Heart right ventricle (tissue), 16 donors: ENCODE measurements around the gene TASP1. TPM values are rescaled to one million over a fixed set of nuclear protein-coding genes. Genes with fewer than 3 reads are reported as not detected.

ENCODE experiments used
- ATAC-seq, 8 donors: fragments of 200-7000 bp; cut with Tn5 transposase; one replicate each; pipeline ENCODE4 v1.9.1; 2020; ENCODE audit warnings: mild to moderate bottlenecking in 8 of 8, moderate library complexity in 8 of 8, moderate number of reproducible peaks in 1 of 8
- DNase-seq, 2 donors: peaks; one replicate each; pipeline ENCODE4 v3.0.0-alpha.2; 2020
- H3K27ac ChIP-seq, 10 donors: fragments of 200-600 bp; sonication (generic) in 2 of 10; one replicate each; pipeline versions ENCODE4 v1.5.0 to v1.8.0; 2020 to 2022; ENCODE audit warnings: mild to moderate bottlenecking in 3 of 10
- H3K27me3 ChIP-seq, 7 donors: fragments of 200-600 bp; one replicate each; pipeline ENCODE4 v1.8.0; 2021 to 2022; ENCODE audit warnings: mild to moderate bottlenecking in 2 of 7
- H3K36me3 ChIP-seq, 9 donors: fragments of 200-600 bp; sonication (generic) in 1 of 9; one replicate each; pipeline versions ENCODE4 v1.5.0 to v1.8.0; 2020 to 2022; ENCODE audit warnings: mild to moderate bottlenecking in 2 of 9
- H3K4me1 ChIP-seq, 9 donors: fragments of 200-600 bp; sonication (generic) in 1 of 9; one replicate each; pipeline versions ENCODE4 v1.5.0 to v1.8.0; 2020 to 2022; ENCODE audit warnings: mild to moderate bottlenecking in 4 of 9
- H3K4me3 ChIP-seq, 10 donors: fragments of 200-600 bp; sonication (generic) in 2 of 10; one replicate each; pipeline versions ENCODE4 v1.5.0 to v1.8.0; 2020 to 2022; ENCODE audit warnings: mild to moderate bottlenecking in 7 of 10, moderate library complexity in 2 of 10
- H3K9me3 ChIP-seq, 11 donors: fragments of 200-600 bp in 10 of 11; sonication (generic) in 2 of 11; one replicate each; pipeline versions ENCODE4 v1.5.0 to v1.8.0; 2013 to 2022; ENCODE audit warnings: mild to moderate bottlenecking in 2 of 11, control low read depth in 1 of 11, moderate library complexity in 1 of 11
- CTCF ChIP-seq, 9 donors: fragments of 200-600 bp; sonication (generic) in 2 of 9; IDR thresholded peaks; one replicate each; pipeline versions ENCODE4 v1.5.0 to v1.8.0; 2021 to 2022; ENCODE audit warnings: antibody characterized with exemption in 9 of 9, mild to moderate bottlenecking in 5 of 9, moderate library complexity in 1 of 9
- WGBS, 2 donors: extraction: QIAGEN DNeasy Blood & Tissue Kit; methylation state at CpG; one replicate each; pipeline ENCODE4 v1.1.7; 2013; ENCODE audit warnings: inconsistent platforms in 1 of 2; 5-methylcytosine and 5-hydroxymethylcytosine counted together
- intact Hi-C, 10 donors: fragments of 100-400 bp; cut with DNase I; formaldehyde crosslinking; loops; one replicate each; pipeline versions ENCODE4 v1.11.1 to v1.14.2; 2022
- polyA plus RNA-seq, 2 donors: library from polyadenylated mRNA; stranded (reverse); fragments of 200-250 nt; gene quantifications; one replicate each; pipeline ENCODE4 v1.2.3, GENCODE V29; 2013
- total RNA-seq, 10 donors: library from RNA; stranded (reverse); fragmentation: NEBNext Ultra II Directional in 3 of 10; extraction: Animal tissue kit (Norgen Biotek cat#: 25700) in 3 of 10; gene quantifications; one replicate each; pipeline versions ENCODE4 v1.2.1 to v1.2.4, GENCODE V29; 2021 to 2023
- donor health status: Arrhythmogenic right ventricular cardiomyopathy.
- donor health status: ischemic (EF 13 %, LVEDD 7.1; RV severe dilation, severe dysfunction).
- donor health status: healthy with polysubstance abuse.
- donor health status: DM: no; HTN: yes; CAD: no.
- donor health status: DM: no; HTN: no; CAD: no.
- donor health status: ischemic (EF 25% LVEDD 6.9; RV normal size, moderate dysfunction).
- donor health status: ischemic (EF 25% LVEDD 5.7; RV mildly dilated, moderate dysfunction).
- donor health status: healthy.
- donor health status: DM: yes; HTN: yes; CAD: no.
- donor health status: Ischemic cardiomyopathy.
- donor health status: ischemic (EF 35%, LVEDD 5.7; RV mildly dilated, moderate dysfunction).
- donor health status: nonischemic (EF 11% LVEDD 7.7; RV severe dilation, severe dysfunction).
- donor health status: DM: yes; HTN: yes; CAD: no.
- donor health status: PGD.
- donor health status: ischemic (EF 29% LVEDD 5.4; RV normal size, mild dysfunction).
- donor health status: nonischemic (EF 23%, LVEDD 6.1; RV moderate dilation, normal function).

TASP1 gene
- total and polyA plus RNA-seq, 12 donors = 2.1 to 8.5 (median 5.8) TPM

GRCh38 chr20:13341737-13342393, 296.9 kb downstream of the TASP1 start:
- Histone ChIP-seq H3K4me1 (no peaks in the 10 kb centered on the region), H3K27ac (no peak overlapping the region), H3K9me3 (no peaks in the 10 kb centered on the region), H3K36me3 (no peaks in the 10 kb centered on the region), H3K27me3 (no peaks in the 10 kb centered on the region), H3K4me3 (no peak overlapping the region)
- intact Hi-C loops = no loop called here
- no peak for TF ChIP-seq CTCF (IDR thresholded peaks at IDR 0.05)
- 83 to 85% methylated on average over 9 of the region's 9 CpGs for WGBS, 2 donors
- ATAC-seq = no peak
- no peak for DNase-seq

GRCh38 chr20:13340088-13340487, 298.6 kb downstream of the TASP1 start:
- Histone ChIP-seq H3K27ac (no peak overlapping the region), H3K36me3 (no peaks in the 10 kb centered on the region), H3K9me3 (no peaks in the 10 kb centered on the region), H3K4me3 (no peak overlapping the region), H3K4me1 (no peaks in the 10 kb centered on the region), H3K27me3 (no peaks in the 10 kb centered on the region)
- TF ChIP-seq CTCF (IDR thresholded peaks at IDR 0.05) = no peak
- no peak for ATAC-seq
- 49 to 72% methylated on average over 2 of the region's 2 CpGs for WGBS, 2 donors
- no peak for DNase-seq
- intact Hi-C loops = no loop called here

Other genes with a start within 250 kb of the TASP1 start
- 10 to 100 TPM in 9 of 10 donors, 1 to 10 TPM in 1; 9.9 to 16.4 (median 13.5) TPM for gene ESF1, start 146.0 kb upstream of the TASP1 start, total RNA-seq
- gene ESF1, start 146.0 kb upstream of the TASP1 start, polyA plus RNA-seq = 10 to 100 TPM in 1 of 2 donors, 1 to 10 TPM in 1; 5.9 to 23.1 TPM
- gene NDUFAF5, start 146.1 kb upstream of the TASP1 start, total RNA-seq = 10 to 100 TPM; 47.4 to 83.4 (median 66.3) TPM
- gene NDUFAF5, start 146.1 kb upstream of the TASP1 start, polyA plus RNA-seq = 100 to 1,000 TPM in 1 of 2 donors, 10 to 100 TPM in 1; 42.0 to 112 TPM